Measurements from ENCODE around the gene SV2B. TPM values are rescaled to one million over a fixed set of nuclear protein-coding genes. Genes with fewer than 3 reads are reported as not detected.
A peak's percentile ranks its signal among the peaks of the same experiment; 100 is the strongest.

Gene SV2B
- total RNA-seq, 1 experiment from 2014 or later = 3.9 TPM

DNA sequence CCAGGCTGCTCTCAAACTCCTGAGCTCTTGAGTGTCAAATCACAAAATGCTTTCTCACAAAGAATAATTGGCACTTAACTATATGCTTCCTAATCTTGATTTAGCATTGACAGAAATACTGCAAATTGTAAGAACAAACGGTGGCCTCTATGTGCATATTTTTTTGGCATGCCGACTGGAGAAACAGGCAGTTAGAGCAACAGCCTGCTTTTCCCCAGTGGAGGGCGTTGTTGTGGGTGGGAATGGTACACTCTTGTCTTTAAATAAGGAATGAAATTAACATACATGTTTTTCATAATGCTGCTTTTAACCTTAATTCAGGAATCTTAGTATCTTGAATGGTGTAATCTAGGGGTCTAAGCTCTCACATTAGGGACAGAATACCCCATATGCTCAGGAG lies 31.1 kb upstream of the SV2B start:
- BruUV-seq (replicated peaks) = no TSS peak
- H3K36me3 ChIP-seq (ENCODE audit: insufficient read depth, low read length, poor library complexity, severe bottlenecking) = no peaks in the 10 kb centered on the region
- H3K27ac ChIP-seq (ENCODE audit: low read depth, low read length, poor library complexity, severe bottlenecking) = no peak overlapping the region
- ChIA-PET POLR2A (ENCODE audit: low non-redundant PET) (no interaction called here), CTCF (interaction anchor here (0.7 kb wide), 1 partner anchor 14 kb away, joined by 3 read pairs; no protein-coding TSS in a partner anchor)
- no peaks in the 10 kb centered on the region for H3K27me3 ChIP-seq (replicated peaks; ENCODE audit: insufficient read depth, low read depth, low read length, poor library complexity)
- intact Hi-C loops (cut with micrococcal nuclease; ENCODE audit: unreplicated experiment) = no loop called here
- no peaks in the 10 kb centered on the region for H3K9me3 ChIP-seq (ENCODE audit: low read depth, low read length, poor library complexity, severe bottlenecking)
- no peaks in the 10 kb centered on the region for H3K4me1 ChIP-seq (ENCODE audit: insufficient read depth, low read length, poor library complexity, severe bottlenecking)
- TF ChIP-seq CTCF (conservative IDR thresholded peaks at IDR 0.05; ENCODE audit: low read depth, low read length) (peak; percentile 36; the same call in 1 of the 2 replicates), EZH2 (IDR thresholded peaks at IDR 0.05; ENCODE audit: borderline replicate concordance, low read depth, low read length, poor library complexity, severe bottlenecking) (no peak)
- DNase-seq (ENCODE audit: low spot score) = no peak
- H3K4me3 ChIP-seq (ENCODE audit: low read depth, low read length, poor library complexity, severe bottlenecking) = no peak overlapping the region

GRCh38 chr15:91070872-91071271 lies 29.2 kb upstream of the SV2B start:
- intact Hi-C loops (cut with micrococcal nuclease; ENCODE audit: unreplicated experiment) = no loop called here
- ChIA-PET CTCF (no interaction called here), POLR2A (ENCODE audit: low non-redundant PET) (no interaction called here)
- TF ChIP-seq CTCF (conservative IDR thresholded peaks at IDR 0.05; ENCODE audit: low read depth, low read length) (no peak), EZH2 (IDR thresholded peaks at IDR 0.05; ENCODE audit: borderline replicate concordance, low read depth, low read length, poor library complexity, severe bottlenecking) (no peak)
- Histone ChIP-seq H3K36me3 (ENCODE audit: insufficient read depth, low read length, poor library complexity, severe bottlenecking) (no peaks in the 10 kb centered on the region), H3K27ac (ENCODE audit: low read depth, low read length, poor library complexity, severe bottlenecking) (no peak overlapping the region), H3K4me1 (ENCODE audit: insufficient read depth, low read length, poor library complexity, severe bottlenecking) (no peaks in the 10 kb centered on the region), H3K27me3 (replicated peaks; ENCODE audit: insufficient read depth, low read depth, low read length, poor library complexity) (no peaks in the 10 kb centered on the region), H3K9me3 (ENCODE audit: low read depth, low read length, poor library complexity, severe bottlenecking) (no peaks in the 10 kb centered on the region), H3K4me3 (ENCODE audit: low read depth, low read length, poor library complexity, severe bottlenecking) (no peak overlapping the region)
- no peak for DNase-seq (ENCODE audit: low spot score)
- no TSS peak for BruUV-seq (replicated peaks)

DNA sequence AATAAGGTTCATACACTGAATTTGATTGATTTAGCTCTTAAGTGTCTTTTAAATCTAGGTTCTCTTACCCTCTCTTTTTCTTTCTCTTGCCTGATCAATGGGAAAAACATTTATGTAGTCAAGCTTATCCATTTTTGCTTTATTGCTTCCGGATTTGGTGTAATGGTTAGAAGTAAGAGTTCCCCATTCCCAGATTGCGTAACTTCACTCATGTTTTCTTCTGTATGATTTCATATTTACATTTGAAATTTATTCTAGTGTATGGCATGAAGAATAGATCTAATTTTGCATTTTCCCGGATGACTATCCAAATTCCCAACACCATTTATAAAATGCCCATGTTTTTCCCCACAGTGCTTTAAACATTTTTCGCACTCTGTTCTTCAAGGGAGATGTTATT lies 27.9 kb upstream of the SV2B start:
- Histone ChIP-seq H3K27ac (ENCODE audit: low read depth, low read length, poor library complexity, severe bottlenecking) (no peak overlapping the region), H3K4me3 (ENCODE audit: low read depth, low read length, poor library complexity, severe bottlenecking) (no peak overlapping the region), H3K36me3 (ENCODE audit: insufficient read depth, low read length, poor library complexity, severe bottlenecking) (no peaks in the 10 kb centered on the region), H3K27me3 (replicated peaks; ENCODE audit: insufficient read depth, low read depth, low read length, poor library complexity) (no peaks in the 10 kb centered on the region), H3K4me1 (ENCODE audit: insufficient read depth, low read length, poor library complexity, severe bottlenecking) (no peaks in the 10 kb centered on the region), H3K9me3 (ENCODE audit: low read depth, low read length, poor library complexity, severe bottlenecking) (no peaks in the 10 kb centered on the region)
- intact Hi-C loops (cut with micrococcal nuclease; ENCODE audit: unreplicated experiment) = no loop called here
- CTCF ChIA-PET = no interaction called here
- no peak for DNase-seq (ENCODE audit: low spot score)
- POLR2A ChIA-PET (ENCODE audit: low non-redundant PET) = no interaction called here
- TF ChIP-seq CTCF (conservative IDR thresholded peaks at IDR 0.05; ENCODE audit: low read depth, low read length) (no peak), EZH2 (IDR thresholded peaks at IDR 0.05; ENCODE audit: borderline replicate concordance, low read depth, low read length, poor library complexity, severe bottlenecking) (no peak)
- no TSS peak for BruUV-seq (replicated peaks)

Data from A673 (cell line).